OCI-LY1 (cell line): Measurements from ENCODE around the gene CNTNAP5.

Source experiments
- EZH2 ChIP-seq: fragments of 200-600 bp; sonication (generic), shearing (Covaris generic); IDR thresholded peaks from 2 replicates; pipeline ENCODE4 v1.8.0; 2017; ENCODE audit warnings: borderline replicate concordance, mixed run types, mild to moderate bottlenecking, antibody characterized with exemption, low read length, moderate library complexity, mixed read lengths
- TF ChIP-seq, protein P1 (sequence below): fragments of 200-600 bp; sonication (generic), shearing (Covaris generic); IDR thresholded peaks from 2 replicates; pipeline ENCODE4 v1.5.1; 2017; ENCODE audit warnings: mild to moderate bottlenecking, antibody characterized with exemption, low read length, moderate library complexity, mixed read lengths

DNA sequence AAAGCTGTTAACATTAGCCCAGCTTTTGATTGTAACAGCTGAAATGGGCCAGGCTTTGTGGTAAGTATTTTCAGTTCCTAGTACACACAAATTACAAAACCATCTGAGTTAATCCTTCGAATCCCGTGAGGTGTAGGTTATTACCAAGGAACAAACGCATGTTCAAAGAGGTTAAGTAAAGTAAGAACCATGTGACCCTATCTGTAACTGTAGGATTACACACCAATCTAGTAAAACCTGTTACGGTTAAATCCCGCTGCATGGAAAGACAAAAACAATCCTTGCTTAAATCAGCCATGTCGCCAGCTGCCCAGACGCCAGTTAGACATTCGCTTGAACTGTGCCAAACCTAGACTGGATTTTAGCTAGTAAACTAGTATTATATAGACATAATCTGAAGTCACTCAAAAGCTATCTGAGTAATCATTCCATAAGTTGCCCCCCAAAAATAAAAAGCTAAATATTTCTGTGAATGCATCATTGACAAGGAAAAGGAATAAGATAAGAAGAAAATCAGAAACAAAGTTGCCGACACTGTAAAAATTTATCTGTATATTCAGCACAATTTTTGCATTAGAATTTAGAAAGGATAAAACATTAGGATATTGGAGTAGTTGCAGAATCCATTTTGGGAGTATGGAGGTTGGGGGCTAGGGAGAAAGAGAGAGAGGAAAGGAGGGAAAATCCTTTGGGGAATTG lies 638.0 kb downstream of the CNTNAP5 start:
- TF ChIP-seq, protein P1, sequence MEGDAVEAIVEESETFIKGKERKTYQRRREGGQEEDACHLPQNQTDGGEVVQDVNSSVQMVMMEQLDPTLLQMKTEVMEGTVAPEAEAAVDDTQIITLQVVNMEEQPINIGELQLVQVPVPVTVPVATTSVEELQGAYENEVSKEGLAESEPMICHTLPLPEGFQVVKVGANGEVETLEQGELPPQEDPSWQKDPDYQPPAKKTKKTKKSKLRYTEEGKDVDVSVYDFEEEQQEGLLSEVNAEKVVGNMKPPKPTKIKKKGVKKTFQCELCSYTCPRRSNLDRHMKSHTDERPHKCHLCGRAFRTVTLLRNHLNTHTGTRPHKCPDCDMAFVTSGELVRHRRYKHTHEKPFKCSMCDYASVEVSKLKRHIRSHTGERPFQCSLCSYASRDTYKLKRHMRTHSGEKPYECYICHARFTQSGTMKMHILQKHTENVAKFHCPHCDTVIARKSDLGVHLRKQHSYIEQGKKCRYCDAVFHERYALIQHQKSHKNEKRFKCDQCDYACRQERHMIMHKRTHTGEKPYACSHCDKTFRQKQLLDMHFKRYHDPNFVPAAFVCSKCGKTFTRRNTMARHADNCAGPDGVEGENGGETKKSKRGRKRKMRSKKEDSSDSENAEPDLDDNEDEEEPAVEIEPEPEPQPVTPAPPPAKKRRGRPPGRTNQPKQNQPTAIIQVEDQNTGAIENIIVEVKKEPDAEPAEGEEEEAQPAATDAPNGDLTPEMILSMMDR: no peak
- TF ChIP-seq EZH2: no peak
